ENCODE measurements around the gene ERMARD.

ERMARD gene

GRCh38 chr6:169776379-169776778, 25.0 kb downstream of the ERMARD start:
- no peak for TF ChIP-seq CTCF (IDR thresholded peaks at IDR 0.05)
- DNase-seq (ENCODE audit: low spot score): peak; percentile 47
- H3K27ac ChIP-seq: no peak overlapping the region
- H3K4me3 ChIP-seq: no peak overlapping the region

GRCh38 chr6:169777896-169778295, 26.5 kb downstream of the ERMARD start:
- TF ChIP-seq CTCF (IDR thresholded peaks at IDR 0.05): no peak
- H3K27ac ChIP-seq: no peak overlapping the region
- DNase-seq (ENCODE audit: low spot score): peak; percentile 24

GRCh38 chr6:169778646-169779045, 27.2 kb downstream of the ERMARD start:
- H3K27ac ChIP-seq: no peak overlapping the region
- TF ChIP-seq CTCF (IDR thresholded peaks at IDR 0.05): no peak
- H3K4me3 ChIP-seq: no peak overlapping the region
- peak; percentile 68 for DNase-seq (ENCODE audit: low spot score)

More at GRCh38 chr6:169777896-169778295, 26.5 kb downstream of the ERMARD start:
- H3K4me3 ChIP-seq: no peak overlapping the region

GRCh38 chr6:169779092-169779815, 27.8 kb downstream of the ERMARD start:
- H3K27ac ChIP-seq: no peak overlapping the region
- DNase-seq (ENCODE audit: low spot score): peak; percentile 17
- TF ChIP-seq CTCF (IDR thresholded peaks at IDR 0.05): no peak
- no peak overlapping the region for H3K4me3 ChIP-seq

GRCh38 chr6:169779896-169780295, 28.5 kb downstream of the ERMARD start:
- Histone ChIP-seq H3K4me3 (no peak overlapping the region), H3K27ac (no peak overlapping the region)
- peak; percentile 31 for DNase-seq (ENCODE audit: low spot score)
- TF ChIP-seq CTCF (IDR thresholded peaks at IDR 0.05): no peak

- peak; percentile 33 for DNase-seq (ENCODE audit: low spot score)
- TF ChIP-seq CTCF (IDR thresholded peaks at IDR 0.05): no peak
- Histone ChIP-seq H3K4me3 (no peak overlapping the region), H3K27ac (no peak overlapping the region)
Observed at GRCh38 chr6:169780571-169781091, 29.2 kb downstream of the ERMARD start.

- no peak for TF ChIP-seq CTCF (IDR thresholded peaks at IDR 0.05)
- Histone ChIP-seq H3K27ac (no peak overlapping the region), H3K4me3 (no peak overlapping the region)
- peak; percentile 59 for DNase-seq (ENCODE audit: low spot score)
Observed at GRCh38 chr6:169782966-169783365, 31.5 kb downstream of the ERMARD start.
